Endothelial cell of umbilical vein (primary cell): Measurements from ENCODE around the gene PLA2R1.

Experiments
- CTCF ChIP-seq, 2 donors: IDR thresholded peaks; 1 replicate in 1 of 2; 2 replicates in 1 of 2; pipeline ENCODE4 v1.5.1; 2011; ENCODE audit warnings: low read length in 2 of 2, mild to moderate bottlenecking in 2 of 2, moderate library complexity in 2 of 2, control low read depth in 1 of 2, inconsistent platforms in 1 of 2, low read depth in 1 of 2; ENCODE audit not compliant: insufficient read depth in 1 of 2; ENCODE audit errors: extremely low read depth in 1 of 2
- EZH2 ChIP-seq: IDR thresholded peaks from 2 replicates; pipeline ENCODE4 v1.6.1; 2012; ENCODE audit warnings: borderline replicate concordance, low read depth, mild to moderate bottlenecking, moderate library complexity, low read length, inconsistent platforms; ENCODE audit not compliant: severe bottlenecking
- MAX ChIP-seq: IDR thresholded peaks from 2 replicates; pipeline ENCODE4 v1.6.1; 2011; ENCODE audit not compliant: insufficient read depth, insufficient read length
- POLR2A ChIP-seq: IDR thresholded peaks from 2 replicates; pipeline ENCODE4 v1.6.1; 2012; ENCODE audit warnings: low read depth, mild to moderate bottlenecking, control low read depth, low read length
- POLR2AphosphoS5 ChIP-seq: IDR thresholded peaks from 2 replicates; pipeline ENCODE4 v1.6.1; 2012; ENCODE audit warnings: low read depth, mild to moderate bottlenecking, control low read depth, low read length, moderate library complexity; ENCODE audit not compliant: insufficient read depth

GRCh38 chr2:160005908-160006307, 56.5 kb downstream of the PLA2R1 start:
- TF ChIP-seq POLR2A (no peak), CTCF (IDR thresholded peaks at IDR 0.05; ENCODE audit: extremely low read depth in 1 of 2, insufficient read depth in 1 of 2, low read depth in 1 of 2, low read length in 2 of 2) (no peak), EZH2 (no peak), MAX (no peak), POLR2AphosphoS5 (no peak)
